Colonic mucosa (tissue), 4 donors: ENCODE measurements around the gene JAZF1. TPM values are rescaled to one million over a fixed set of nuclear protein-coding genes. Genes with fewer than 3 reads are reported as not detected.

ENCODE experiments used
- DNase-seq: peaks from one replicate; pipeline ENCODE4 v3.0.0-alpha.2; 2020
- H3K27ac ChIP-seq: fragments of 200-600 bp; one replicate; pipeline ENCODE4 v1.8.0; 2021
- H3K27me3 ChIP-seq: fragments of 200-600 bp; one replicate; pipeline ENCODE4 v1.8.0; 2021
- H3K36me3 ChIP-seq: fragments of 200-600 bp; one replicate; pipeline ENCODE4 v1.8.0; 2021
- H3K4me1 ChIP-seq: fragments of 200-600 bp; one replicate; pipeline ENCODE4 v1.8.0; 2021; ENCODE audit warnings: mild to moderate bottlenecking
- H3K4me3 ChIP-seq: fragments of 200-600 bp; one replicate; pipeline ENCODE4 v1.8.0; 2021
- H3K9ac ChIP-seq, 2 donors: one replicate each; pipeline ENCODE4 v1.7.0; 2013; ENCODE audit warnings: control low read depth in 2 of 2, low read depth in 2 of 2, low read length in 2 of 2
- H3K9me3 ChIP-seq: fragments of 200-600 bp; one replicate; pipeline ENCODE4 v1.8.0; 2021
- intact Hi-C: fragments of 100-400 bp; cut with DNase I; formaldehyde crosslinking; loops from one replicate; pipeline ENCODE4 v1.14.1; 2022
- total RNA-seq, 2 donors: library from RNA; stranded (reverse); fragmentation: NEBNext Ultra II Directional in 1 of 2; extraction: Animal tissue kit (Norgen Biotek cat#: 25700) in 1 of 2; gene quantifications; one replicate each; pipeline ENCODE4 v1.2.1, GENCODE V29; 2021
- TF ChIP-seq, protein P1 (sequence below): fragments of 200-600 bp; IDR thresholded peaks from one replicate; pipeline ENCODE4 v1.8.0; 2022; ENCODE audit warnings: antibody characterized with exemption, mild to moderate bottlenecking
- donor health status: healthy.
- donor health status: DM: no; HTN: no; CAD: no.
- donor health status: DM: no; HTN: no; CAD: no.

Gene JAZF1
- total RNA-seq, 2 donors from 2014 or later: 1.8 to 10.1 TPM

DNA sequence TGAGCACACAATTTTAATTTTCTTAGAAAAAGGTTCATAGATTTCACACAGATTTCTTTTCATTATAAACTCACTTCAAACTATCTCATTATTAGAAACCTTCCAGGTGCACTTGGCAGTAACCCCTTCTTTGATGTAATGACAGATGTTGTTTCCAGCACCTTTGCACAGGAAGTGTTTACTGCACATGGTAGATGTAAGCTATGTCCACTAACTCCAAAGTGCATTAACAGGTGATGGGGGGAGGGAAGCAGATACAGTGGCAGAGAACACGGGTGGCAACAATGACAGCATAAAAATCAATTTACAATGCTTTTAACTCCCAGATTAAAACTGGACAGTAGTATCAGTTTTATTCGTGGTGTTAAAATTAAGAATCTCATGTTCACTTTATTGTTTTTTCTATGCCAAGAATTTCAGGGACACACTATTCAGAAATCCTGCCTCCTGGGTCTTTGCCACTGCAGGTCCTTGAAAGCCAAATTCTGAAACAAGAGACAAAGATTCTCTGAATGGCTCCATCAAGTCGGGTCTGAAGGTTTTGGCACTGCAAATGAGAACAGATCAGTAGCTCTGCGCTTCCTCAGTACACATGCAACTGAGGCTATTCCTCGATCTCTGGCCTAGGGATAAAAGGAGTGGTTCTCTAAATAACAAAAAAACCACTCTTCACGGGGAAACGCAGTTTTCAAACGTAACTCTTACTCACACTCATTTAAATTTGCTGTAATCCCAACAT is 187.7 kb downstream of the JAZF1 start:
- H3K9ac ChIP-seq: no peak overlapping the region
- H3K9me3 ChIP-seq: no peaks in the 10 kb centered on the region
- no peak overlapping the region for H3K27ac ChIP-seq
- DNase-seq: no peak
- no peaks in the 10 kb centered on the region for H3K27me3 ChIP-seq
- H3K4me3 ChIP-seq: no peak overlapping the region
- peaks cover 4% of the 10 kb centered on the region for H3K4me1 ChIP-seq
- TF ChIP-seq, protein P1, sequence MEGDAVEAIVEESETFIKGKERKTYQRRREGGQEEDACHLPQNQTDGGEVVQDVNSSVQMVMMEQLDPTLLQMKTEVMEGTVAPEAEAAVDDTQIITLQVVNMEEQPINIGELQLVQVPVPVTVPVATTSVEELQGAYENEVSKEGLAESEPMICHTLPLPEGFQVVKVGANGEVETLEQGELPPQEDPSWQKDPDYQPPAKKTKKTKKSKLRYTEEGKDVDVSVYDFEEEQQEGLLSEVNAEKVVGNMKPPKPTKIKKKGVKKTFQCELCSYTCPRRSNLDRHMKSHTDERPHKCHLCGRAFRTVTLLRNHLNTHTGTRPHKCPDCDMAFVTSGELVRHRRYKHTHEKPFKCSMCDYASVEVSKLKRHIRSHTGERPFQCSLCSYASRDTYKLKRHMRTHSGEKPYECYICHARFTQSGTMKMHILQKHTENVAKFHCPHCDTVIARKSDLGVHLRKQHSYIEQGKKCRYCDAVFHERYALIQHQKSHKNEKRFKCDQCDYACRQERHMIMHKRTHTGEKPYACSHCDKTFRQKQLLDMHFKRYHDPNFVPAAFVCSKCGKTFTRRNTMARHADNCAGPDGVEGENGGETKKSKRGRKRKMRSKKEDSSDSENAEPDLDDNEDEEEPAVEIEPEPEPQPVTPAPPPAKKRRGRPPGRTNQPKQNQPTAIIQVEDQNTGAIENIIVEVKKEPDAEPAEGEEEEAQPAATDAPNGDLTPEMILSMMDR: no peak
- no peaks in the 10 kb centered on the region for H3K36me3 ChIP-seq
- intact Hi-C loops: no loop called here

DNA sequence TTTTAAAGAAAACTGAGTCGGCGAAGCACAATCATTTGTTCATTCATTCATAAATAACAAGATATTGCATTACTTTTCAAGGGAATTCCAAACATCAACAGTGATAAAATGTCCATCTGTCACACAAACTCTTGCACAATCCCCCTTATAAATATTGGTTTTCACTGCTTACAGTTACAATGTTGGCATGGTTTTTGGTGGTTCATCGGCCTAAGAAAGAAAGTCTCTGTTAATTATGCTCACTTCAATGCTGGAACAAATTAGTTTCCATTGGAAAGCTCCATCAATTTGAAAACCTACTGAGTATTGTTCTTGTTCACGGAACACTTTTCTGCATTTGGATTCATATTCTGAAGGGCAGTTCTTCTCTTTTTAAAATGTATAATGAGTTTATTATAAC is 188.5 kb downstream of the JAZF1 start:
- peaks cover 4% of the 10 kb centered on the region for H3K4me1 ChIP-seq
- intact Hi-C loops: no loop called here
- no peak overlapping the region for H3K9ac ChIP-seq
- H3K27me3 ChIP-seq: no peaks in the 10 kb centered on the region
- no peak overlapping the region for H3K4me3 ChIP-seq
- H3K9me3 ChIP-seq: no peaks in the 10 kb centered on the region
- H3K27ac ChIP-seq: no peak overlapping the region
- H3K36me3 ChIP-seq: no peaks in the 10 kb centered on the region
- TF ChIP-seq, protein P1: no peak
- DNase-seq: no peak

DNA sequence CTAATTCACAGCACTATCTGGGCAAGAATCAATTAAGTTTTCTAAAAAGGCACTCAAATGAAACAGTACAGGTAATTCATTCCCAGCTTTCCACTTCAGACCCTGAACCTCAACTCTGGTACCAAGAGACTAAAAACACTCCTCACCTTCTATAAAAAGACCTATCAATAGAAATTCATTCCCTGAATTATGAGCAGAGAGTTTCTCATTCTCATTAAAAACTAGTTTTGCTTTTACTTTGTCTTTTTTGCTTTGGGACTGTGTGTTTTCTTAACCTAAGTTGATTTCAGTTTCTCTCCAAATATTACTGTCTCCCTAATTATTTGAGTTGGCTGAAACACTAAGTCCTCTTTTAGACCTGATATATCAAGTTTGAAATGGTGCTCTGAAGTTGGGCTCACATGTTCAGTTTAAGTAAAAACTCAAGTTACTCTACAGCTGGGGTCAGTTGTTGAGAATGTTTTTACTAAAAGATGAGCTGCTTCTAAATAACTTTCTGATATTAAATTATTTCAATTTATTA is 189.5 kb downstream of the JAZF1 start:
- Histone ChIP-seq H3K27ac (no peak overlapping the region), H3K27me3 (no peaks in the 10 kb centered on the region), H3K4me1 (peaks cover 4% of the 10 kb centered on the region), H3K9me3 (no peaks in the 10 kb centered on the region), H3K9ac (no peak overlapping the region), H3K4me3 (no peak overlapping the region), H3K36me3 (no peaks in the 10 kb centered on the region)
- TF ChIP-seq, protein P1: no peak
- intact Hi-C loops: no loop called here
- no peak for DNase-seq

DNA sequence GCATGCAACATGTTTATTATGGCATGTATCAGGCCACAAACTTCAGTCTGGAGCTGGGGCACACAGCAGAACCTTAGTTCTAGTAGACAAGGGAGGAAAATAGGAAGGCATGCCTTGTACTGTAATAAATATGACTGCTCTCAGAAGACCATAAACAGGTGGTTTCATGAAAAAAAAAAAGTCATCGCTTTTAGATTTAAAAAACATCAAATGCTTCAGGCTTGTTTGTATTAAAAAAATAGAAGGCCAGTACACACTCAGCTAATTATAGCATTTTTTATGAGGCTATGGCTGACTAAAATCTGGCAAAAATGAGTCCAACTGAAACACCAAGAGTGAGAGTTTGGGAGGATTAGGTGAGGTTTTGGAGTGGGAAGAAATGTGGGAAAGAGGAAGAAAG is 204.1 kb downstream of the JAZF1 start:
- Histone ChIP-seq H3K9ac (no peak overlapping the region), H3K27me3 (no peaks in the 10 kb centered on the region), H3K9me3 (no peaks in the 10 kb centered on the region), H3K36me3 (no peaks in the 10 kb centered on the region), H3K4me3 (no peak overlapping the region), H3K4me1 (no peaks in the 10 kb centered on the region), H3K27ac (no peak overlapping the region)
- intact Hi-C loops: no loop called here
- TF ChIP-seq, protein P1: no peak
- DNase-seq: no peak

DNA sequence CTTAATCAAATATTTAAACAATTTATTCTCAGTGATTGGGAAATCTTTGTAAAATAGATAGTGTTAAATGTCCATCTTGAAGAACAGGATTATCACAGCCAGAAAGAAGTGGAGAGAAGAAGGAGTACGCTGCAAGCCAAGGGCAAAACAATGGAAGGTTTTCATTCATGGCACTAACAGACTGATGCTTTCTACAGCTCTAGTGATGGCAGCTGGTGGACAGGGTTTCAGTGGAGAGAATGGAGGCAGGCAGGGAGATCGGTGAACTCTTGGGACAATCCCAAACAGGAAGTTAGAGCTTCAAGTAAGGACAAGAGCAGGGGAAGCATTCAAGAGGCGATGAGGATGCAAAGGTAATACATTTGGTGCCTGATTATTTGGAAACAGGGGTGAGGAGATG is 207.0 kb downstream of the JAZF1 start:
- H3K9ac ChIP-seq: no peak overlapping the region
- no peak for DNase-seq
- H3K4me3 ChIP-seq: no peak overlapping the region
- no peaks in the 10 kb centered on the region for H3K9me3 ChIP-seq
- no peaks in the 10 kb centered on the region for H3K4me1 ChIP-seq
- TF ChIP-seq, protein P1: no peak
- H3K27me3 ChIP-seq: no peaks in the 10 kb centered on the region
- intact Hi-C loops: no loop called here
- no peaks in the 10 kb centered on the region for H3K36me3 ChIP-seq
- no peak overlapping the region for H3K27ac ChIP-seq
